GM19193 (cell line): ENCODE results near the gene SLC16A11.
A peak's percentile ranks its signal among the peaks of the same experiment; 100 is the strongest.

Experiments used
- POLR2A ChIP-seq: IDR thresholded peaks from 4 replicates; pipeline ENCODE4 v1.6.1; 2011; ENCODE audit not compliant: insufficient read depth, insufficient read length; ENCODE audit errors: extremely low read depth

SLC16A11 gene

DNA sequence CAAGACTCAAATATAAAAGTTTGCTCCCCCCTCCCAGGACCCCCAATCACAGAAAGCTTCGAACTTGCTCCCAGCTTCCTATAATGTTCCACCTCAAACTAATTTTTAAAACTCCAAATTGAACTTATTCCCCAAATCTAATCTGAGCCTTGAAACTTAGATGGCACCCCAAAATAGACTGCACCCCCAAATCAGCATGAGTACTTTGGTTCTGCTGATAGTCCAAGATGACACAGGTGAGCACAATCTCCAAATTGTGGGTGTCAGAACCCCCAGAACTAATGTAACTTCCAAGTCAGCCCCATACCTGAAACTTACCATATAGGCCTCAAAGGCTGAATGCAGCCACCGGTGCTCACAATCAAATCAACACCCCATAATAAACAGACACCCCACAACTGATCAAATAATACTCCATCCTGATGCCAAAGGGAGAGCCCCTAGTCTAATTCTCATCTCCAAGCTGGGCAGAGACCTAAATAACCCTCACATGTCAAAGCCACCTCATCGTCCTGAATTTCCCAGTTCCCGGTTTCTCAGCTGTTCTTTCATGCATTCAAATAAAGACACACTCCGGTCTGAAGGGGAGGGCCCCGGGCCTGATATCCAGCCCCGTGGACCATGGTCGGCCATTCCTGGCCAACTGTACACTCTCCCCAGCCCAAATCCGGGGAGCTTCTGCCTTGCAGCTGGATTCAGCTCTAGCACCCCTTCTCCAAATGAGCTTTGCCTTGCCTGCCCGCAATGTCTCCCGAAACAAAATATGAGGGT is 22.8 kb downstream of the SLC16A11 start:
- no peak for TF ChIP-seq POLR2A

DNA sequence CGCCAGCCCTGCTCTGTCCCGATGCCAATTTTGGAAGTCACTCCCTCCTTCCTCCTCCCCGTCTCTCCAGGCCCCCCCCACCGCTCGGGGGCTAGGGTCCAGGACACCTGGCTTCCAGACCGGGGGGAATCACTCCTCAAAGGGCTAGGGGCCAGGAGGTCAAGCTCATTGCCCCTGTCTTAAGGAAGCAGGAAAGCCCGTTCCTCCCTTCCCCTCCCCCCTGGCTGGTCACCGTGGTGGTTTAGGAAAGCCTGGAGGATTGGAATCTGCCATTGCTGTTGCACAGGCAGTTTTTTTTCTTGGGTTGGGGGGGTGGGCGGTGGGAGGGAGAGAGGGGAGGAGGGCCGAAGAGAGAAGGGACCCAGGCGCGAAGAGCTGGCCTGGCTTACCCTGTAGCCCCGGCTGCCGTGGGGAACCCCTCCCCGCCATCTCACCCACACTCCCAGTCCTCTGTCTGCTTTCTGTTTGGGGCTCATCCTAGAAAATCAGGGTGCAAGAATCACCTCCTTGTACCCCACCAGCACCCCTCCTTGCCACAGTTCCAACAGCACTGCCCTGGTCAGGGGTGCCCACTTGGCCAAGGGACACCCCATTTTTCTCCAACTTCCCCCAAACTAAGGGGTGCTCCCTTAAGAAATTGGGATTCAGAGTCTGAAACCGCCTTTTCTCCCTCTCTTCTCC is 23.9 kb downstream of the SLC16A11 start:
- no peak for TF ChIP-seq POLR2A

DNA sequence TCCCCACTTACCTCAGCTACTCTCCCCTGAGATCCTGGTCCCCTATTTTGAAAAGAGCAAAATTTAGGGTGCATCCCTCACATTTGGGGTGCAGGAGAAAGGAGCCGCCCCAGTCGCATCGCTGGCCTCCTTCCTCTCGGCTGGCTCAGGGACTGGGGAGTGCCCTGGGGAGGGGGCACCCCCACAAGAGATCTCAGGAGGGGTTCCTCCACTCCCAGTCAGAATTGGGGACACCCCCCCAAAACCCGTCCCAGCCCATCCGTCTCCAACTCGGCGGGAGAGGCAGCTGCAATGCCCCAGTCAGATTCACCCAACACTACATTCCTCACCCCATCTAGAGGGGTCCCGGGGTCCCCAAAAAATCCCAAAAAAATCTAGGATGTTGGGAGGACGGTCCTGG is 24.5 kb downstream of the SLC16A11 start:
- TF ChIP-seq POLR2A = no peak

DNA sequence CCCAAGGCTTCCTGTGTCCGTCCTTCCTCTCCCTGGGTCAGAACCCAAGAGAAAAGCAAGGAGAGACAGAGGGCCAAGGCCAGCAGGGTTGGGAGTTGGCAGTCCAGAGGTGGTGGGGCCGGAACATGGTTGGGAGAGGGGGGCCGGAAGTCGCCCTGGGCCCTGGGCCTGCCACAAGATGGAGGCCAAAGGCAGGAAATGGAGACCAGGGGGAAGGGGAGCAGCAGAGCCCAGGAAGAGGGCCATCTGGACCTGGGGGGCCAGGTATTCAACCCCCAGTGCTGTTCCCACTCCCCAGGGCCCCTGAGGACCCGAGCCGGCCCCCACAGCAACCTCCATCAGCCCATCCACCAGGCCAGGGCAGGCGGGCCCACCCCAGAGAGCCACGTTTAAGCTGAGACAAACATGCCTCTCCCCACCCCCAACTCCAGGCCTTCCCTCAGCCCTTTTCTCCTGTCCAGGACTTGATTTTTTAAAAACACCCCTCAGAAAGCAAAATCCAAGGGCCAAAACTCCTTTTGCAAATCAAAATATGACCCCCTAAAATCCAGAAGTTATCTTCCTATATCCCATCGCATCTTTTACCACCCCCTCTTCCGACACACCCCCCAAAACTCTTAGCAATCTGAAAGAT is 25.4 kb downstream of the SLC16A11 start:
- TF ChIP-seq POLR2A = no peak

DNA sequence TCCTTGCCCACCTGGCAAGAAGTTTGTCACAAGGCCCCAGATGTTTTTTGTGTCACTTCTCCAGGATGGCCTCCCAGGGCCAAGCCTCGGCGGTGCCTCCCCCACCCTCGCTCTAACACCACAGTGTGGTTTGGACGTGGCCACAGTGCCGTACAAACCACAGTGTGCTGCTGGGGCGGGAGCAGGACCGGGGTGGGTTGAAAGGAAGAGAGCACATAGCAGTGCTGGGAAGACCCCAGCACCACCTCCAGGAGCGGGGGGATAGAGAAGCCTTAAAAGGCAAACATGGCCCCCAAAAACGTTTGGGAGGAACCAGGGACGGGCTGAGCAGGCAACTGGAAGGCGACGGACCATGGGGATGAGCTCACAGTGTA is 26.1 kb downstream of the SLC16A11 start:
- TF ChIP-seq POLR2A = no peak

DNA sequence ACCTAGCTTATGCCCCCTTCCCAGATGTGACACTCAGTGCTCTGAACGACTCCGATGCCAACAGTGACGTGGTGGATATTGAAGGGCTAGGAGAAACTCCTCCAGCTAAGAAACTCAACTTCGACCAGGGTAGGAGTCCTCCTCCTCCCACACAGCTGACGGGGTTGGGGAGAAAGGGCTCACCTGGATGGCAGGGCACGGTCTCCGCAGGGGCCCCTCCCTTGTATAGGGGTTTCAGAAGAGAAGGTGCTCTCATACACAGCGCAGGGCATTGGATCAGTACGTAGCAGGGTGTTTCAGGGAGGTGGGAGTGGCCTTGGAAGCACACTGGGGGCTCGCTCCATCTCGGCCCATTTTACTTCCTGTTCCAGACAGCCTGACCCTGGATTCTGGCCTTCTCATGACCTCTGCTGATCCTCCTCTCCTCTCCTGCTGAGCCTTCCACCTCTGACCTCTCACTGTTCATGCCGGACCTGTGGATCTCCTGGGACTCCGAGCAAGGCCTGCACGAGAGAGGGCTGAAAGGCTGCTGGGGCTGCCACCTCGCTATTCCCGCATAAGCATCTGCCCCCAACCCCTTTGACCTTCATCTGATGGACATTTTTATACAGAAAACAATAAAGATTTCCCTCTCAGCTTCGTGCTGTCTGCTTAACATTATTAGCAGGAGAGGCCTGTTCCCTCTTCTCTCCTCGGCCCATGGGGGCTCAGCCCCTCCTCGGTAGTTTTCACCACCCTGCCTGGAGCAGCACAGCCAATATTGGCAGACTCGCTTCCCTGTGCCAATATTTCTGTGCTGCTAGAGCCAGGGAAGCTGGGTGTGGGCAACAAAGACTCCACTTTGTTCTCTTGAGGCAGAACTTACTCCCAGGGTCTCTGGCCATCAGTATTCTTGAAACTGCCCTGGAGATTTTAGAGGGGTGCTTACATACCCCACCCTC is 26.7 kb downstream of the SLC16A11 start:
- no peak for TF ChIP-seq POLR2A

DNA sequence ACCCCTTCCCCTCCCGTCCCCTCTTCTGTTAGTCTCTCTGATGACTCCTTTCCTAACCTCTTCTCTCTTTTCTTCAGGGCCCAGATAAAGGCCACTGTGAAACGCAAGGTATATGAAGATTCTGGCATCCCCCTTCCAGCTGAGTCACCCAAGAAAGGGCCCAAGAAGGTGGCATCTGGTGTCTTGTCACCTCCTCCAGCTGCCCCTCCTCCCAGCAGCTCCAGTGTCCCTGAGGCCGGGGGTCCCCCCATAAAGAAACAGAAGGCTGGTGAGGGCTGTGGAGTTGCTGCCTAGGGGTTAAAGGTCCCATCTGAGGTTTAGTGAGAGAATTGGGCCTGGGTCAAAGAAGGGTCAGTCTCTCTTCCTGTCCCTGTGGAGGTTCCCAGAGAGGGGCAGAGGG is 27.5 kb downstream of the SLC16A11 start:
- no peak for TF ChIP-seq POLR2A

DNA sequence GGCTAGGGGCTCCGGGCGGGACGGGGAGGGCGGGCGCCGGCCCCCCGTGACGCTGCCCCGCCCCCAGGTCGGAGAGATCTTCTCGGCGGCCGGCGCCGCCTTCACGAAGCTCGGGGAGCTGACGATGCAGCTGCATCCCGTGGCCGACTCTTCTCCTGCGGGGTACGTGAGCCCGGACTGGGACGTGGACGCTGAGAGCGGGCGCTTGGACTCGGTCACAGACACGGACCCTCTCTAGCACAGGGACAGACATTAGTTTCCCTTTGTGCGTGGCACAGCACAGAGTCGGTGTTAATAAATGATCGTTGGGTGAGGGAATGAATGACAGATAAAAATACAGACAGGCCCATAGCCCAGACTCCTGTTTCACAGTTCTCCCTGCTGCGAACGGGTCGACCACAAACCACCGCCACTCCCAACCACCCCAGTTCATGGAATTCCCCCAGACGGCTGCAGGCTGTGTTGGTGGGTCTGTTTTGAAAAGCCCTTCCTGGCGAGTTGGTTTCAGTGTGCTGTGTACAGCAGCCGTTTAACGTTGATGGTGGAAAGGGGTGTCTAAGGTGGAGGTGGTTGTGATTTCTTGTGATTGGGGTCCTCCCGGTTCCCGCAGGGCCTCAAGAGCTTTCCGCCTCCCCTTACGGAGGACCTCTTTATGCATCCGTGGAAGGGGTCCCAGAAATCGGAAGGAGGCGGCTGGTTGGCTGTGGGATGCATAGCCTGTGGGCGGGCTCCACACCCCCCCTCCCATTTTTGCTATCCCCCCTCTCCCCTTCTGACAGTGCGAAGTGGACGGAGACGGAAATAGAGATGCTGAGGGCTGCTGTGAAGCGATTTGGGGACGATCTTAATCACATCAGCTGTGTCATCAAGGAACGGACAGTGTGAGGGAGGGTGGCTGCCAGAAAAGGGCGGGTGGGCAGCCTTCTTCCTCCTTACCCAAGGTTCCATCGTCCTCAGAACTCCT is 28.6 kb downstream of the SLC16A11 start:
- TF ChIP-seq POLR2A = peak; percentile 72

DNA sequence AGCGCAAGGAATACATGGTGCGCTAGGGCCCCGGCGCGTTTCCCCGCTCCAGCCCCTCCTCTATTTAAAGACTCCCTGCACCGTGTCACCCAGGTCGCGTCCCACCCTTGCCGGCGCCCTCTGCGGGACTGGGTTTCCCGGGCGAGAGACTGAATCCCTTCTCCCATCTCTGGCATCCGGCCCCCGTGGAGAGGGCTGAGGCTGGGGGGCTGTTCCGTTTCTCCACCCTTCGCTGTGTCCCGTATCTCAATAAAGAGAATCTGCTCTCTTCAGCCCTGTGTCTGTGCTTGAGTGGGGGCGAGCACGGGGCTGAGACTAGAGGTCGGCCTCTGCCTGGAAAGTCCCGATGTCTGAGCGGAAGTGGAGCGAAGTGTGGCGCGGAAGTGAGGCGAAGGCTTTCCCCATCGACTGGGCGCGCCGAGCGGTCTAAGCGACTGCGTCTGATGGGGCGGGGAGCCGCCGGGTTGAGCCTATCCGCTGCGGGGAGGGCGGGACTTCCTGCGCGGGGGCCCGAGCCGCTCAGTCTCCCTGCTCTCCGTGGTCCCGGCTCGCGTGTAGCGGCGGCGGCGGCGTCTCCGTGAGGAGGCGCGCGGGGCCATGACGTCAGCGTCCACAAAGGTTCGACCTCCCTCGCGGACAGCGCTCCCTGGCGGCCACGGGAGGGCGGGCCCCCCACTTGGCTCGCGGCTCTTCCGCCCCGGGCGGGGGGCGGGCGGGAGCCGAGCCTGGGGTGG is 29.5 kb downstream of the SLC16A11 start:
- TF ChIP-seq POLR2A = peak; percentile 92

DNA sequence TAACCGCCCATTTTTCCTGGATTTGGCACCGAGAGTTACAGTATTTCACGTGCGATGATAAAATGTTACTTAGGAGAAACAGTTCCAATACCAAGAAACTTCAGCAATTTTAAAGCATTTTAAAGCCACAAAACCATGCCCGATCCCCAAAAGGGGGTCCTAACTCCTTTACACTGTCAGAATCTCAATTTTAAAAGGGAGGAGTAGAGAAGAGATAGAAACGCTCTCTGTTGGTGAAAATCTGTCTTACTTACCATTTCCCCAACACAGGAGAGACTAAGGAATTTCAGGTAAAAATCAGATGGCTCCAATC is 32.0 kb downstream of the SLC16A11 start:
- no peak for TF ChIP-seq POLR2A

DNA sequence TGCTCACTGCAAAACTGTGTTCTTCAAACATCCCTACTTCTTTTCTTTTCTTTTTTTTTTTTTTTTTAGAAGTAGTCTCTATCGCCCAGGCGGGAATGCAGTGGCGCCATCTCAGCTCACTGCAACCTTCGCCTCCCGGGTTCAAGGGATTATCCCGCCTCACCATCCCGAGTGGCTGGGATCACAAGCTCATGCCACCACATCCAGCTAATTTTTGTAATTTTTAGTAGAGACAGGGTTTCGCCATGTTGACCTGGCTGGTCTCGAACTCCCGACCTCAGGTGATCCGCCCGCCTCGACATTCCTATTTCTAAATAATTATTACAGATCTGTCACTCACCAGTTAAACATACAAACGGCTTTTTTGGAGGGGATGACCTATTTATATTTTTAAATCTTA is 32.5 kb downstream of the SLC16A11 start:
- no peak for TF ChIP-seq POLR2A

DNA sequence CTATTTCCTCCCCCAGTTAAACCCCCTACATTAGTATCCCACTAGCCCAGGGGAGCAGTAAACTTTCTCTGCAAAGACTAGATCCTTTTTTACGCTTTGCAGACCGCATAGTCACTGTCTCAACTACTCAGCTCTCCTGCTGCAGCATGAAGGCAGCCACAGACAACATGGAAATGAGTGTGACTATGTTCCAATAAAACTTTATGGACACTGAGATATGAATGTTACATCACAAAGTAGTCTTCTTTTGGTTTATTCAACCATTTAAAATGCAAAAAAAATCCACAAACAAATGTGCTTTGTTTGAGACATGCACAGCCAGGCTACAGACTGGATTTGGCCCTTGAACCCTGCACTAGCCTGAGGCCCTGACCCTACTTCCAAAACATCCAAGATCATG is 33.4 kb downstream of the SLC16A11 start:
- no peak for TF ChIP-seq POLR2A

DNA sequence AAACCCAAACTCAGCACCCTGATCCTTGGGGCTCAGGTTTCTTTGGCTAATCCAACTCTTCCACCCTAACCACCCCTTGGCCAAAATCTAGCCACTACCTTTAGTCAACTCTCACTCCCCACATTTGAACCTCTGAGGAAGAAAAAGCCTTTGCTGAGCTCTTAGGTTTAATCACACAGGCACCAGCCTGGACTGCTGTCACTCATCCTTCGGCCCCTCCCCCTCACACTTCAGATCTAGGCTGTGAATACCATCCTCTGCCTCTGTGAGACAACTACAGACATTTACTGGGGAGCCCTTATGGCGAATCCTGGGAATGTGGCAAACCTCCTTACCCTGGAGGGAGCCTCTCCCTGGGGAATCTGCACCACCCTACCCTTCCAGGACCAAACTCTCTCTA is 36.7 kb downstream of the SLC16A11 start:
- TF ChIP-seq POLR2A = no peak
